GM19438 (cell line): Measurements from ENCODE around the gene HTR6.
"Not testable (repeated sequence)": the region's sequence is repeated elsewhere in the genome, so short reads cannot be mapped to it uniquely, and the experiment has no call there.

Experiments used
- ATAC-seq: cut with Tn5 transposase; IDR thresholded peaks from one replicate; pipeline ENCODE4 v1.9.1; 2021; ENCODE audit warnings: low read depth; ENCODE audit not compliant: unreplicated experiment

Gene HTR6

GRCh38 chr1:19637606-19638005 is 27.1 kb upstream of the HTR6 start:
- no peak for ATAC-seq

DNA sequence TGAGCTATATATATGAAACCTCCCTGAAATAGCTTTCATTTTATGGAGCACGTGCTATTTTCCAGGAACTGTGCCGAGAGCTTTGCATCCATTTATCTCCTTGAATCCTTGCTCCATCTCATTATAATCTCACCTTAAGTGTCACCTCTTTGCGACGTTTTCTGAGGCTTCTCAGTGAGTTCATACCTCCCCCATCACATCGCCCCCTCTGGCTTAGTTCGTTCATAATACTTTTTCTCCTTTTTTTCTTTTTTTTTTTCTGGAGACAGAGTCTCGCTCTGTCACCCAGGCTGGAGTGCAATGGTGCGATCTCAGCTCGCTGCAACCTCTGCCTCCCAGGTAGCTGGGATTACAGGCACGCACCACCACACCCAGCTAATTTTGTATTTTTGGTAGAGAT is 25.4 kb upstream of the HTR6 start:
- ATAC-seq = not testable (repeated sequence)

GRCh38 chr1:19639999-19640362 is 24.7 kb upstream of the HTR6 start:
- ATAC-seq = no peak

DNA sequence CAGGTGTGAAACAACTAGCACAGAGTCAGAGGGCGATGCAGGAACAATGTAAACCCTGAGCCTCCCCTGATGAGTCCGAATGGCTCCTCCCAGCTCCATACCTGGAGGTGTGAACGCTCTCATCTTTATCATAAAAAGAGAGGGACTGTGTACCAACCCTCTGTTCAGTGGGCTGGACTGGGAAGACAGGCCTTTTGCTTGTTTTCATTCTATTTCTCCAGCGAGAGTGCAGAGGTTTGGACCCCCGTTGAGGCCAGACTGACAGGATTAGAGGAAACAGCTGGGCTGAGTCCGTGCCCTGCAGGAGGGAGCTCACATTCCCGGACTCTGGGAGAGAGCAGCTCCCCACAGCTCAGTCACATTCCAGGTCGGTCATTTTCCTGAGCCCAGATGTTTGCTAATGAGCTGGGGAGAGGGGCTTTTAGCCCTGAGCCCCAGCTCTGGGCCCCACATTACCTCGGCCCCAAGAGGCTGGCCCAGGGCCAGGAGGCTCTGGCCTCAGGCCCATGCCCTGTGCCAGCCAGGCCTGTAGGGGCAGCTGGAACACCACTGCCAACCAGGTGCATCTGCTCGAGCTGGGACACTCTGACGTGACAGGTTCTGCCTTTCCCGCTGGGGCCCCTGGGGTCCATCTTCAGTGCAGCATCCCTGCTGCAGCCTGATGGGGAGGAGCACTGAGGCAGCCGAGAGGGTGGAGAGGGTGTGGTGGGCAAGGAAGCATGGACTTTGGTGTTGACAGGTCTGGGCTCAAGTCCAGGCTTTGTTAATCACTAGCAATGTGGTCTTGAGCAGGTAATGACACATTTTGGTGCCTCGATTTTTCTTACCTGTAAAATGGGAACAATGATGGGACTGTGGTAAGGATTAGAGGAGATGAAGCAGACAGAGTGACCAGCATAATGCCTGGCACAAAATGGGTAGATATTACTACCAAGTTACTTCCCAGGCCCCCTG is 24.0 kb upstream of the HTR6 start:
- no peak for ATAC-seq

- ATAC-seq = no peak
Observed at GRCh38 chr1:19643121-19643520, 21.6 kb upstream of the HTR6 start.

GRCh38 chr1:19643602-19644394 is 20.9 kb upstream of the HTR6 start, which contains the start of gene NBL1:
Gene NBL1 (plus strand): TSS chr1:19644311. CDS start chr1:19655031, 10,720 bp downstream.
- no peak for ATAC-seq

DNA sequence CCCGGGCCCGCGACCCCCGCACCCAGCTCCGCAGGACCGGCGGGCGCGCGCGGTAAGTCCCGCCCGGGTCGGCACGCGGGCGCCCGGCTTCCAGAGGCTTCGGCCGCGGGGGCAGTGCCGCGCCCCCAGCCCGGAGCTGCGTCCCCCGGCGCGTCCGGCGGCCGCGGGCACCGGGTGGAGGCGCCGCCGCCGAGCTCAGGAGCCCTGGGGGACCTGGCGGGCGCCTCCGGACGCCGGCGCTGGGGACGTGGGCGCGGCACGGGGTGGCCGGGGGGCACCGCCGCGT is 20.3 kb upstream of the HTR6 start:
- ATAC-seq = no peak

GRCh38 chr1:19644681-19645410 is 19.8 kb upstream of the HTR6 start:
- ATAC-seq = no peak

- no peak for ATAC-seq
Observed at GRCh38 chr1:19645411-19646251, 19.0 kb upstream of the HTR6 start.

DNA sequence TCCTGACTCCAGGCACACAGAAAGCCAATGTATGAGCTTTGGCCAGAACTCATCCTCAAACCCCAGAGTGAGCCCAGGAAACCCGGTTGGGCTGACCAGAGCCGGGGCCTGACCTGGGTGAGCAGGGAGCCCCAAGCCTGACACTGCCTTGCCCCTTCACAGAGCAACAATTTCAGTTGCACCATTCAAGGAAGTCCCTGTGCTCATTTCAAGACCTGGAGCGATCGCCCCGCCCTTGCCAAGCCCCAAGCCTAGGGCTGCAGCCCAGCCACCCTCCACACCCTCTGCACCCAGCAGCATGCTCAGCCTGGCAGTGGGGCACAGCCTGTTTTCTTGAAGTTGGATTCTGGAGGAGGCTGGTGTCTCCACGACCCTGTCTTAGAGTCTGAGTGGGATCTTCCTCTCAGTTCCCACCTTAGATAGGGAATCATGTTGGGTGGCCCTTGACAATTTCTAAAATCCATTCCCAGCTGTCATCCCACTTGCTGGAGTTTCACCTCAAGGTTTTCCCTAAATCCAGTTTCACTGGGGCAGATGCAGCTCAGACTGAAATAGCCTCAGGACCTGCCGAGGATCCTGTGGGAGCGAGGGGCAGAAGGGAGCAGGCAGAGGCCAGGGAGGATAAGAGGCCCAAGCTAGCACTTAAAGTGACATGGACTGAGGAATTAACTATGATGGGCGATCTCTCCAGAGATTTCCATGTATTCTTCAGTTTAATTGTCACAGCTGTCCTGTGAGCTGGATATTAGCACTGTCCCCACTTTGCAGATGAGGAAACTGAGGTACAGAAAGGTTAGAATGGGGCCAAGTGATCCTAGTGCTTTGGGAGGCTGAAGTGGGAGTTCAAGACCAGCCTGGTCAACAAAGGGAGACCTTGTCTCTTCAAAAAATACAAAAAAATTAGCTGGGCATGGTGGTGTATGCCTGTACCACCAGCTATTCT is 18.0 kb upstream of the HTR6 start:
- ATAC-seq = no peak

DNA sequence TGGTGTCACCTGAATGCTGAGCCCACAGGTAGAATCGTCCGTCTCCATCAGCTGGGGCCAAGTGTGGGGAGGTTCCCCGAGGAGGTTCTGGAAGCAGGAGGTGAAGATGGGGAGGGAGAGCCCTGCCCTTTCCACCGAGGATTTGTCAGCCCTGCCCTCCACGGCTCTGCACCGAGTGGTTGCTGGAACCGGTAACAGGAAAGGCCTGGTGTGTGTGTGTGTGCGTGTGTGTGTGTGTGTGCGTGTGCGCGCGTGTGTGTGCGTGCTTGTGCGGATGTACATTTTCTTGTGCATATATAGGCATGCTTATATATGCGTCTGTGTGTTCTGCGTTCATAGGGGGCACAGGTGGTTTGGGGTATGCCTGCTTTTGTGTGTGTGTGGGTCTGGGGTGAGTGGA is 17.0 kb upstream of the HTR6 start:
- no peak for ATAC-seq

- no peak for ATAC-seq
Observed at GRCh38 chr1:19648239-19648638, 16.4 kb upstream of the HTR6 start.

GRCh38 chr1:19648689-19649088 is 16.0 kb upstream of the HTR6 start:
- no peak for ATAC-seq

DNA sequence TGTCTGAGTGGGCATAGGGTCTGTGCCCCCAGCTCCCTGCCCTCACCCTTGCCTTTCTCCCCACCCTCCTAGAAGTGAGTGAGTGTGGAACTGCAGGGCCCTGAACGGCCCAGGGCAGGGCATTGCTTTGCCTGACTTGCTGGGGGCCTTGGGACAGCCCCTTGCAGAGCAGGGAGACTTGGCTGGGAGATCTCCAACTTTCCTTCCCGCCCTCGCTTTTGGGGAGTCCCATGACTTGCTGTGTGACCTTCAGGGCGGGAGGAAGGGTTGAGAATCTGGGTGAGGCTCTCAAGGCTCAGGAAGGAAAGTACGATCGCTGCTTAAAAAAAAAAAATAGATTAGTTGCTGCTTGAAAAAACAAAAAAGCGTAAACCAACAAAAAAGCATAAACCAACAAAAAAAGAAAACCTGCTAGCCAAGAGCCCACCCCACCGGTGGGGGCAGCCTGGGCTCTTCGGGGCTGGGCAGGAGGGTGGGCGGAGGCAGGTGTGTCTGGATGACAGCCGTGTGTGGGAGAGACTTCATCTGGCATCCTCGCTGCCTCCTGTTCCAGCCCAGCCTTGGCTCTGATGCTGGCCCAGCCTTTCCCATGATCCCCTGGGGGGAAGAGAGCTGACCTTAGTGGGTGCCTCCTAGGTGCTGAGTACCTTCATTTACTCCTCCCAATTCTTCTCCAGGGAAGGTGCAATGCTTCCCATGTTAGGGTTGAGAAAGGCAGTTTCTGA is 14.1 kb upstream of the HTR6 start:
- ATAC-seq = no peak

DNA sequence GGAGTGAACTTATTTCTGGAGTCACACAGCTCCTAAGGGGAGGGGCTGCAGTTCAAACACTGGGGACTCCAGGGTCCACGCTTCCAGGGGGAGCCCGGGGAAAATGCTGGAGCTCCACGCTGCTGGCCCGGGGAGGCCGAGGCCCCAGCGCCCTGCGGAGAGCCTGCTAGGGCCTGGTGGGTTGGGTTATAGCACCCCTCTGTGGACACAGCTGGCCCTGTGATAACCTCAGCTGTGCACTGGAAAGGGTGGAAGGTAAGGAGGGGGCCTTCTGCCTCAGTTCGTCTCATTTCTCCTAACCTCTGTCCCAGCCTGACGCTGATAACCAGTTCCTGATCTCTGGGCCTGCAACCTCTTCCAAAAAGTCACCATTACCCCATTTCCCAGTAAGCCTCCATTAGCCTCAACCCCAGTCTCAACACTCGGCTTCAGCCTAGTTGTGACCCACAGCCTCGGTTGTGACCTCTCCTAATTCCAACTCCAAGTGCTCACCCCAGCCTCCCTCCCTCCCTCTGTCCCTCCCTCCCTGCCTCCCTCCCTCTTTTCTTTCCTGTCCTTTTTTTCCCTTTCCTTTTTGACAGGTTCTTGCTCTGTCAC is 13.4 kb upstream of the HTR6 start:
- ATAC-seq = no peak

- no peak for ATAC-seq
Observed at GRCh38 chr1:19654386-19654785, 10.3 kb upstream of the HTR6 start.

- no peak for ATAC-seq
Observed at GRCh38 chr1:19654886-19655717, 9.6 kb upstream of the HTR6 start.
